GM23338 (cell line): ENCODE measurements around the gene ZBTB45.

Source experiments
- CREB1 ChIP-seq: fragments of 250-450 bp; sonication (Bioruptor Pico); IDR thresholded peaks from 2 replicates; pipeline ENCODE4 v1.5.0; 2020; ENCODE audit warnings: low read depth, mild to moderate bottlenecking, moderate library complexity
- EZH2 ChIP-seq: fragments of 200-600 bp; sonication (generic); IDR thresholded peaks from one replicate; pipeline ENCODE4 v1.8.0; 2017; ENCODE audit warnings: antibody characterized with exemption, mild to moderate bottlenecking, low read depth; ENCODE audit not compliant: unreplicated experiment
- EZH2phosphoT487 ChIP-seq: fragments of 200-600 bp; sonication (generic); IDR thresholded peaks from one replicate; pipeline ENCODE4 v1.8.1; 2018; ENCODE audit warnings: antibody characterized with exemption; ENCODE audit not compliant: unreplicated experiment
- JUNB ChIP-seq: IDR thresholded peaks from one replicate; pipeline ENCODE4 v1.6.1; 2016; ENCODE audit warnings: antibody characterized with exemption; ENCODE audit not compliant: unreplicated experiment
- POLR2AphosphoS5 ChIP-seq: IDR thresholded peaks from 2 replicates; pipeline ENCODE4 v1.6.1; 2016; ENCODE audit warnings: antibody characterized with exemption, low read depth
- STAT1 ChIP-seq: IDR thresholded peaks from one replicate; pipeline ENCODE4 v1.6.1; 2016; ENCODE audit warnings: antibody characterized with exemption; ENCODE audit not compliant: unreplicated experiment
- ZNF114 ChIP-seq: fragments of 250-450 bp; sonication (Bioruptor Pico); IDR thresholded peaks from 2 replicates; pipeline ENCODE4 v1.5.0; 2020; ENCODE audit warnings: mild to moderate bottlenecking, moderate library complexity
- TF ChIP-seq, protein P1 (sequence below): IDR thresholded peaks from one replicate; pipeline ENCODE4 v1.6.1; 2018; ENCODE audit warnings: antibody characterized with exemption; ENCODE audit not compliant: unreplicated experiment
- TF ChIP-seq, protein P2 (sequence below), 2 experiments: fragments of 200-600 bp in 1 of 2; sonication (generic) in 1 of 2; conservative IDR thresholded peaks; 2 replicates each; pipeline versions ENCODE4 v1.5.1 to v1.6.1; 2016 to 2017; ENCODE audit warnings: antibody characterized with exemption in 2 of 2, low read depth in 2 of 2, mild to moderate bottlenecking in 2 of 2, moderate library complexity in 1 of 2
- TF ChIP-seq, protein P3 (sequence below): IDR thresholded peaks from 2 replicates; pipeline ENCODE4 v1.6.1; 2016; ENCODE audit warnings: antibody characterized with exemption

DNA sequence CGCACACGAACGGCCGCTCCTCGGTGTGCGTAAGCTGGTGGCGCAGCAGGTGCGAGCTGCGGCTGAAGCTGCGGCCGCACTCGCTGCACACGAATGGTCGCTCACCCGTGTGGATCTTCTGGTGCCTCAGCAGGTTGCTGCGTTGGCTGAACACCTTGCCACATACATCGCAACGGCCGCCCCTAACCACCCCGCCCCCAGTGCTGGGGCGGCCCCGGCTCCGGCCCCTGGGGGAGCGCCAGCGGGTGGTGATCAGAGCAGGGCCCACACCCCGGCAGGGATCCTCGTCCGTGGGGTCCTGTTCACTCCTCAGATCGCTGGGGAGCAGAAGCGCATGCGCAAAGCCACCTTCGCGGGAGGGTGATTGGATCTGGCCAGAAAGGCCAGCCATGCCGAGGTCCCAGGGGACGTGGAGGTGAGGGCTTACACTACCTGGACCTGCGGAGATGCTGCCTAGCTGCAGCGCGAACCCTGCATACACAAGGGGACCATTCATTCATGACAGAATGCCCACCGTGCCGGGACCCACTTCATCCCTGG is 43.5 kb upstream of the ZBTB45 start:
- TF ChIP-seq, protein P1, sequence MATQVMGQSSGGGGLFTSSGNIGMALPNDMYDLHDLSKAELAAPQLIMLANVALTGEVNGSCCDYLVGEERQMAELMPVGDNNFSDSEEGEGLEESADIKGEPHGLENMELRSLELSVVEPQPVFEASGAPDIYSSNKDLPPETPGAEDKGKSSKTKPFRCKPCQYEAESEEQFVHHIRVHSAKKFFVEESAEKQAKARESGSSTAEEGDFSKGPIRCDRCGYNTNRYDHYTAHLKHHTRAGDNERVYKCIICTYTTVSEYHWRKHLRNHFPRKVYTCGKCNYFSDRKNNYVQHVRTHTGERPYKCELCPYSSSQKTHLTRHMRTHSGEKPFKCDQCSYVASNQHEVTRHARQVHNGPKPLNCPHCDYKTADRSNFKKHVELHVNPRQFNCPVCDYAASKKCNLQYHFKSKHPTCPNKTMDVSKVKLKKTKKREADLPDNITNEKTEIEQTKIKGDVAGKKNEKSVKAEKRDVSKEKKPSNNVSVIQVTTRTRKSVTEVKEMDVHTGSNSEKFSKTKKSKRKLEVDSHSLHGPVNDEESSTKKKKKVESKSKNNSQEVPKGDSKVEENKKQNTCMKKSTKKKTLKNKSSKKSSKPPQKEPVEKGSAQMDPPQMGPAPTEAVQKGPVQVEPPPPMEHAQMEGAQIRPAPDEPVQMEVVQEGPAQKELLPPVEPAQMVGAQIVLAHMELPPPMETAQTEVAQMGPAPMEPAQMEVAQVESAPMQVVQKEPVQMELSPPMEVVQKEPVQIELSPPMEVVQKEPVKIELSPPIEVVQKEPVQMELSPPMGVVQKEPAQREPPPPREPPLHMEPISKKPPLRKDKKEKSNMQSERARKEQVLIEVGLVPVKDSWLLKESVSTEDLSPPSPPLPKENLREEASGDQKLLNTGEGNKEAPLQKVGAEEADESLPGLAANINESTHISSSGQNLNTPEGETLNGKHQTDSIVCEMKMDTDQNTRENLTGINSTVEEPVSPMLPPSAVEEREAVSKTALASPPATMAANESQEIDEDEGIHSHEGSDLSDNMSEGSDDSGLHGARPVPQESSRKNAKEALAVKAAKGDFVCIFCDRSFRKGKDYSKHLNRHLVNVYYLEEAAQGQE, result no peak
- TF ChIP-seq, protein P2, sequence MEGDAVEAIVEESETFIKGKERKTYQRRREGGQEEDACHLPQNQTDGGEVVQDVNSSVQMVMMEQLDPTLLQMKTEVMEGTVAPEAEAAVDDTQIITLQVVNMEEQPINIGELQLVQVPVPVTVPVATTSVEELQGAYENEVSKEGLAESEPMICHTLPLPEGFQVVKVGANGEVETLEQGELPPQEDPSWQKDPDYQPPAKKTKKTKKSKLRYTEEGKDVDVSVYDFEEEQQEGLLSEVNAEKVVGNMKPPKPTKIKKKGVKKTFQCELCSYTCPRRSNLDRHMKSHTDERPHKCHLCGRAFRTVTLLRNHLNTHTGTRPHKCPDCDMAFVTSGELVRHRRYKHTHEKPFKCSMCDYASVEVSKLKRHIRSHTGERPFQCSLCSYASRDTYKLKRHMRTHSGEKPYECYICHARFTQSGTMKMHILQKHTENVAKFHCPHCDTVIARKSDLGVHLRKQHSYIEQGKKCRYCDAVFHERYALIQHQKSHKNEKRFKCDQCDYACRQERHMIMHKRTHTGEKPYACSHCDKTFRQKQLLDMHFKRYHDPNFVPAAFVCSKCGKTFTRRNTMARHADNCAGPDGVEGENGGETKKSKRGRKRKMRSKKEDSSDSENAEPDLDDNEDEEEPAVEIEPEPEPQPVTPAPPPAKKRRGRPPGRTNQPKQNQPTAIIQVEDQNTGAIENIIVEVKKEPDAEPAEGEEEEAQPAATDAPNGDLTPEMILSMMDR (conservative IDR thresholded peaks at IDR 0.05; ENCODE audit: low read depth in 2 of 2), result no peak
- no peak for TF ChIP-seq EZH2
- no peak; the same call in none of the 2 replicates for TF ChIP-seq POLR2AphosphoS5
- TF ChIP-seq EZH2phosphoT487, result no peak
- TF ChIP-seq, protein P3, sequence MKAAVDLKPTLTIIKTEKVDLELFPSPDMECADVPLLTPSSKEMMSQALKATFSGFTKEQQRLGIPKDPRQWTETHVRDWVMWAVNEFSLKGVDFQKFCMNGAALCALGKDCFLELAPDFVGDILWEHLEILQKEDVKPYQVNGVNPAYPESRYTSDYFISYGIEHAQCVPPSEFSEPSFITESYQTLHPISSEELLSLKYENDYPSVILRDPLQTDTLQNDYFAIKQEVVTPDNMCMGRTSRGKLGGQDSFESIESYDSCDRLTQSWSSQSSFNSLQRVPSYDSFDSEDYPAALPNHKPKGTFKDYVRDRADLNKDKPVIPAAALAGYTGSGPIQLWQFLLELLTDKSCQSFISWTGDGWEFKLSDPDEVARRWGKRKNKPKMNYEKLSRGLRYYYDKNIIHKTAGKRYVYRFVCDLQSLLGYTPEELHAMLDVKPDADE, result no peak
- TF ChIP-seq JUNB, result no peak
- no peak for TF ChIP-seq CREB1 (CRISPR knock-in tag)
- TF ChIP-seq ZNF114 (CRISPR knock-in tag), result no peak
- TF ChIP-seq STAT1, result no peak
